PC-3 (cell line): ENCODE data around the gene ANK2. TPM values are rescaled to one million over a fixed set of nuclear protein-coding genes. Genes with fewer than 3 reads are reported as not detected.

Source experiments
- ATAC-seq: fragments of 200-7000 bp; cut with Tn5 transposase; 2 replicates; pipeline ENCODE4 v1.9.1; 2020; ENCODE audit warnings: mild to moderate bottlenecking, moderate library complexity
- BruUV-seq: library from RNA; stranded (reverse); fragments of 400-500 nt; replicated peaks from 2 replicates; lab custom pipeline; 2021; lab: Mats Ljungman, UMichigan
- CTCF ChIA-PET: fragments of 300-600 bp; sonication (Branson Sonifier 250); formaldehyde crosslinking; loops from one replicate; lab custom pipeline; 2022; ENCODE audit warnings: antibody characterized with exemption; lab: Charles Lee
- POLR2A ChIA-PET: fragments of 300-600 bp; sonication (Branson Sonifier 250); formaldehyde crosslinking; loops from one replicate; lab custom pipeline; 2022; ENCODE audit warnings: antibody characterized with exemption; ENCODE audit not compliant: unreplicated experiment; lab: Charles Lee
- DNase-seq: peaks from one replicate; pipeline ENCODE4 v3.0.0-alpha.2; 2015
- H2AFZ ChIP-seq: fragments of 300-600 bp; sonication (generic); 2 replicates; pipeline ENCODE4 v1.6.0; 2016; ENCODE audit warnings: antibody characterized with exemption, low read length
- H3F3A ChIP-seq: fragments of 300-600 bp; sonication (generic); one replicate; pipeline ENCODE4 v1.6.0; 2017; ENCODE audit warnings: antibody characterized with exemption, low read length, control low read depth, mild to moderate bottlenecking; ENCODE audit not compliant: unreplicated experiment
- H3K27ac ChIP-seq: fragments of 300-600 bp; sonication (generic); 2 replicates; pipeline ENCODE4 v1.5.1; 2016; ENCODE audit warnings: mild to moderate bottlenecking, low read length
- H3K27me3 ChIP-seq: fragments of 300-600 bp; sonication (generic); 2 replicates; pipeline ENCODE4 v1.6.1; 2016; ENCODE audit warnings: low read length, mixed read lengths
- H3K36me3 ChIP-seq: fragments of 300-600 bp; sonication (generic); 2 replicates; pipeline ENCODE4 v1.6.1; 2016; ENCODE audit warnings: low read depth, mixed run types, low read length, mixed read lengths
- H3K4me1 ChIP-seq: fragments of 300-600 bp; sonication (generic); 2 replicates; pipeline ENCODE4 v1.5.1; 2016; ENCODE audit warnings: low read length; ENCODE audit not compliant: insufficient read depth
- H3K4me2 ChIP-seq: fragments of 300-600 bp; sonication (generic); 2 replicates; pipeline ENCODE4 v1.6.0; 2016; ENCODE audit warnings: low read length
- H3K4me3 ChIP-seq: fragments of 300-600 bp; sonication (generic); 2 replicates; pipeline ENCODE4 v1.5.1; 2016; ENCODE audit warnings: mild to moderate bottlenecking, low read length, mixed read lengths
- H3K79me2 ChIP-seq: fragments of 300-600 bp; sonication (generic); 2 replicates; pipeline ENCODE4 v1.6.1; 2017; ENCODE audit warnings: low read length, mixed read lengths
- H3K9ac ChIP-seq: fragments of 300-600 bp; sonication (generic); 2 replicates; pipeline ENCODE4 v1.6.0; 2016; ENCODE audit warnings: mild to moderate bottlenecking, low read length
- H3K9me2 ChIP-seq: fragments of 300-600 bp; sonication (generic); replicated peaks from 2 replicates; pipeline ENCODE4 v1.6.1; 2016; ENCODE audit warnings: mixed run types, low read length, mixed read lengths
- H3K9me3 ChIP-seq: fragments of 300-600 bp; sonication (generic); 2 replicates; pipeline ENCODE4 v1.6.1; 2016; ENCODE audit warnings: low read length, mixed read lengths
- H4K20me1 ChIP-seq: fragments of 300-600 bp; sonication (generic); 2 replicates; pipeline ENCODE4 v1.6.1; 2016; ENCODE audit warnings: low read length, mixed read lengths
- CTCF ChIP-seq: fragments of 300-600 bp; sonication (generic); conservative IDR thresholded peaks from 2 replicates; pipeline ENCODE4 v1.5.1; 2017; ENCODE audit warnings: antibody characterized with exemption, low read depth, mild to moderate bottlenecking, low read length
- EZH2 ChIP-seq: fragments of 300-600 bp; sonication (generic); IDR thresholded peaks from one replicate; pipeline ENCODE4 v1.6.1; 2017; ENCODE audit warnings: antibody characterized with exemption, mild to moderate bottlenecking, low read length; ENCODE audit not compliant: unreplicated experiment
- EZH2phosphoT487 ChIP-seq: fragments of 300-600 bp; sonication (generic); IDR thresholded peaks from 2 replicates; pipeline ENCODE4 v1.6.1; 2018; ENCODE audit warnings: mild to moderate bottlenecking, antibody characterized with exemption, low read length, borderline replicate concordance
- intact Hi-C: fragments of 100-400 bp; cut with micrococcal nuclease; formaldehyde crosslinking; loops from 2 replicates; pipeline ENCODE4 v1.9.0; 2023
- total RNA-seq: library from RNA; depleted of rRNA; stranded (reverse); fragments of >200 nt; gene quantifications from 2 replicates; pipeline ENCODE4 v1.2.3, GENCODE V29; 2014

Gene ANK2
- total RNA-seq, 1 experiment from 2014 or later, result 1.8 TPM

DNA sequence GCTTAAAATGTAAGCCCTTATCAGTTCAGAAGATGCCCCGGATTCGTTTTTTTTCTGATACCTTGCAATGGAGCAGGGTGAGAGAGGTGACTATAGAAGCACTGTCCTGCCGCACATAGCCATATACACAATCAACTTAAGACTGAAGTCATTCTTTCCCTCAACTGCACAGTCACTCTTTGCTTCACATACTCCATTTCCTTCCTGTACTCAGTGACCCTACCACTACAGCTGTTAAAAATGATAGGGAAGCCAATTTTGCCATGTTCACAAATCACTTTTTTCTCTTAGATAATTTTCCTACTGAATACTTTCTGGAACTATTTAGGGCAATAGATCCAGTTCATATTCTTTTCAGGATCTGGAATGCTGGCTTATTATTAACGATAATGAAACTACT is 300.0 kb downstream of the ANK2 start:
- no peak for ATAC-seq
- TF ChIP-seq EZH2, result no peak
- Histone ChIP-seq H3K27me3 (no peaks in the 10 kb centered on the region), H3K4me3 (no peak overlapping the region), H3K4me2 (no peak overlapping the region), H3K9ac (no peak overlapping the region), H3K9me2 (no peaks in the 10 kb centered on the region), H3K9me3 (no peaks in the 10 kb centered on the region), H4K20me1 (no peaks in the 10 kb centered on the region), H2AFZ (no peak overlapping the region), H3K27ac (no peak overlapping the region), H3K4me1 (no peaks in the 10 kb centered on the region), H3K36me3 (no peaks in the 10 kb centered on the region), H3K79me2 (no peaks in the 10 kb centered on the region), H3F3A (no peaks in the 10 kb centered on the region)
- POLR2A ChIA-PET, result no interaction called here
- intact Hi-C loops, result no loop called here
- no TSS peak for BruUV-seq
- no peak for DNase-seq
- CTCF ChIA-PET, result no interaction called here

- no TSS peak for BruUV-seq
- no peak for ATAC-seq
- CTCF ChIA-PET, result no interaction called here
Measured at GRCh38 chr4:113350576-113350975, 301.1 kb downstream of the ANK2 start.

DNA sequence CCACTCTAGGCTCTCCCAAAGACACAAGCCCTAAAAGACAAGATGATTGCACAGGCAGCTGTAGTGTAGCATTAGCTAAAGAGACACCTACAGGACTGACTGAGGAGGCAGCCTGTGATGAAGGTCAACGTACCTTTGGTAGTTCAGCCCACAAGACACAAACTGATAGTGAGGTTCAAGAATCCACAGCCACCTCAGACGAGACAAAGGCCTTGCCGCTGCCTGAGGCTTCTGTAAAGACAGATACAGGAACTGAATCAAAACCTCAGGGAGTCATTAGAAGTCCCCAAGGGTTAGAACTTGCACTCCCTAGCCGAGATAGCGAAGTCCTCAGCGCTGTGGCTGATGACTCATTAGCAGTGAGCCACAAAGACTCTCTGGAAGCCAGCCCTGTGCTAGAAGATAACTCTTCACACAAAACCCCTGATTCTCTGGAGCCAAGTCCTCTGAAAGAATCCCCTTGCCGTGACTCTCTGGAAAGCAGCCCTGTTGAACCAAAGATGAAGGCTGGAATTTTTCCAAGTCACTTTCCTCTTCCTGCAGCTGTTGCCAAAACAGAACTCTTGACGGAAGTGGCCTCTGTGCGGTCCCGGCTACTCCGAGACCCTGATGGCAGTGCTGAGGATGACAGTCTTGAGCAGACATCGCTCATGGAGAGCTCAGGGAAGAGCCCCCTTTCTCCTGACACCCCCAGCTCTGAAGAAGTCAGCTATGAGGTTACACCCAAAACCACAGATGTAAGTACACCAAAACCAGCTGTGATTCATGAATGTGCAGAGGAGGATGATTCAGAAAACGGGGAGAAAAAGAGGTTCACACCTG is 306.3 kb downstream of the ANK2 start:
- Histone ChIP-seq H3K9ac (peak overlapping the region; percentile 24; the same call in 1 of the 2 replicates), H3K4me2 (peak overlapping the region; percentile 77), H3F3A (no peaks in the 10 kb centered on the region), H3K79me2 (no peaks in the 10 kb centered on the region), H3K4me1 (peaks cover 18% of the 10 kb centered on the region), H2AFZ (peak overlapping the region; percentile 57; the same call in 1 of the 2 replicates), H3K36me3 (no peaks in the 10 kb centered on the region), H4K20me1 (no peaks in the 10 kb centered on the region), H3K27me3 (no peaks in the 10 kb centered on the region), H3K4me3 (peak overlapping the region; percentile 43; the same call in 1 of the 2 replicates), H3K9me2 (no peaks in the 10 kb centered on the region), H3K9me3 (no peaks in the 10 kb centered on the region), H3K27ac (peak overlapping the region; percentile 84)
- POLR2A ChIA-PET, result no interaction called here
- ATAC-seq (peak; percentile 96), DNase-seq (peak; percentile 86)
- peak; percentile 43 for TF ChIP-seq CTCF
- TF ChIP-seq EZH2, result no peak
- TF ChIP-seq EZH2phosphoT487, result no peak
- CTCF ChIA-PET, result interaction anchor here (0.5 kb wide), 1 partner anchor 657 kb away, joined by 3 read pairs; no protein-coding TSS in a partner anchor
- intact Hi-C loops, result no loop called here
- no TSS peak for BruUV-seq

More at GRCh38 chr4:113350576-113350975, 301.1 kb downstream of the ANK2 start:
- POLR2A ChIA-PET, result no interaction called here
- no peaks in the 10 kb centered on the region for H3K9me3 ChIP-seq
- H3K9me2 ChIP-seq, result no peaks in the 10 kb centered on the region
- intact Hi-C loops, result no loop called here
- H2AFZ ChIP-seq, result no peak overlapping the region
- no peak overlapping the region for H3K27ac ChIP-seq
- H3K27me3 ChIP-seq, result no peaks in the 10 kb centered on the region
- no peaks in the 10 kb centered on the region for H4K20me1 ChIP-seq
- TF ChIP-seq EZH2 (no peak), EZH2phosphoT487 (no peak), CTCF (no peak)
- no peaks in the 10 kb centered on the region for H3K36me3 ChIP-seq
- H3K79me2 ChIP-seq, result no peaks in the 10 kb centered on the region
- H3K4me3 ChIP-seq, result no peak overlapping the region
- no peak for DNase-seq
- peaks cover 7% of the 10 kb centered on the region for H3K4me1 ChIP-seq
- no peak overlapping the region for H3K4me2 ChIP-seq
- no peak overlapping the region for H3K9ac ChIP-seq
- no peaks in the 10 kb centered on the region for H3F3A ChIP-seq
